HepG2 (cell line): Measurements from ENCODE around the gene ADM. TPM values are rescaled to one million over a fixed set of nuclear protein-coding genes. Genes with fewer than 3 reads are reported as not detected.

Experiments used
- ATF3 ChIP-seq: sonication (generic); formaldehyde crosslinking; IDR thresholded peaks from 2 replicates; pipeline ENCODE4 v1.4.0; 2020; ENCODE audit warnings: missing genetic modification reagents
- CBX1 ChIP-seq: IDR thresholded peaks from one replicate; pipeline ENCODE4 v1.6.1; 2016; ENCODE audit warnings: antibody characterized with exemption, low read depth
- CBX2 ChIP-seq, 2 experiments: fragments of 200-600 bp in 1 of 2; sonication (generic); formaldehyde crosslinking in 1 of 2; IDR thresholded peaks; 2 replicates each; pipeline versions ENCODE4 v1.7.0 to v1.8.1; 2018 to 2022; ENCODE audit warnings: low read depth in 2 of 2, low read length in 1 of 2, mild to moderate bottlenecking in 1 of 2, missing genetic modification reagents in 1 of 2
- E2F2 ChIP-seq: sonication (generic); formaldehyde crosslinking; IDR thresholded peaks from 2 replicates; pipeline ENCODE4 v1.4.0; 2020; ENCODE audit warnings: missing genetic modification reagents, borderline replicate concordance
- ESRRA ChIP-seq: sonication (generic); formaldehyde crosslinking; IDR thresholded peaks from 2 replicates; pipeline ENCODE4 v1.5.1; 2020; ENCODE audit warnings: mild to moderate bottlenecking, low read depth, missing genetic modification reagents
- KAT8 ChIP-seq: IDR thresholded peaks from 2 replicates; pipeline ENCODE4 v1.6.1; 2016; ENCODE audit warnings: missing genetic modification reagents, missing compliant biosample characterization
- MEIS2 ChIP-seq: sonication (generic); formaldehyde crosslinking; IDR thresholded peaks from 2 replicates; pipeline ENCODE4 v1.9.0; 2021; ENCODE audit warnings: mild to moderate bottlenecking, missing genetic modification reagents
- MTA3 ChIP-seq: sonication (generic); formaldehyde crosslinking; IDR thresholded peaks from 2 replicates; pipeline ENCODE4 v1.4.0; 2020; ENCODE audit warnings: missing genetic modification reagents
- NFAT5 ChIP-seq: sonication (generic); formaldehyde crosslinking; IDR thresholded peaks from 2 replicates; pipeline ENCODE4 v1.4.0; 2020; ENCODE audit warnings: missing genetic modification reagents
- NFRKB ChIP-seq: fragments of 450-650 bp; IDR thresholded peaks from 2 replicates; pipeline ENCODE4 v1.6.1; 2017
- RAD51 ChIP-seq: fragments of 450-650 bp; IDR thresholded peaks from 2 replicates; pipeline ENCODE4 v1.6.1; 2016; ENCODE audit warnings: borderline replicate concordance
- SRSF9 ChIP-seq: fragments of 200-400 bp; formaldehyde crosslinking; IDR thresholded peaks from 2 replicates; pipeline ENCODE4 v1.6.1; 2018; ENCODE audit warnings: borderline replicate concordance, mild to moderate bottlenecking, low read depth, low read length; ENCODE audit not compliant: insufficient read depth, poor library complexity, severe bottlenecking
- STAG1 ChIP-seq: sonication (generic); formaldehyde crosslinking; IDR thresholded peaks from 2 replicates; pipeline ENCODE4 v1.4.0; 2020; ENCODE audit warnings: missing genetic modification reagents
- TEAD3 ChIP-seq: optimal IDR thresholded peaks from 2 replicates; pipeline ENCODE3; 2016; ENCODE audit warnings: borderline replicate concordance
- THYN1 ChIP-seq: sonication (generic); formaldehyde crosslinking; IDR thresholded peaks from 2 replicates; pipeline ENCODE4 v1.8.1; 2023; ENCODE audit warnings: low read depth, mild to moderate bottlenecking, moderate library complexity, missing genetic modification reagents, borderline replicate concordance
- WIZ ChIP-seq: sonication (generic); formaldehyde crosslinking; IDR thresholded peaks from 2 replicates; pipeline ENCODE4 v1.5.1; 2020; ENCODE audit warnings: mild to moderate bottlenecking, missing genetic modification reagents
- ZNF121 ChIP-seq: sonication (generic); formaldehyde crosslinking; IDR thresholded peaks from 2 replicates; pipeline ENCODE4 v1.5.0; 2020; ENCODE audit warnings: mild to moderate bottlenecking, missing genetic modification reagents
- ZNF256 ChIP-seq: sonication (generic); formaldehyde crosslinking; conservative IDR thresholded peaks from 2 replicates; pipeline ENCODE4 v1.4.0; 2020; ENCODE audit warnings: missing genetic modification reagents
- ZNF275 ChIP-seq: sonication (generic); formaldehyde crosslinking; IDR thresholded peaks from 2 replicates; pipeline ENCODE4 v1.8.0; 2022; ENCODE audit warnings: missing genetic modification reagents, mild to moderate bottlenecking, inconsistent platforms, borderline replicate concordance
- ZNF558 ChIP-seq: sonication (generic); formaldehyde crosslinking; IDR thresholded peaks from 2 replicates; pipeline ENCODE4 v1.9.0; 2022; ENCODE audit warnings: mild to moderate bottlenecking, missing genetic modification reagents, borderline replicate concordance
- ZNF768 ChIP-seq: sonication (generic); formaldehyde crosslinking; IDR thresholded peaks from 2 replicates; pipeline ENCODE4 v1.4.0; 2020; ENCODE audit warnings: missing genetic modification reagents
- polyA plus RNA-seq, 8 experiments: library from polyadenylated mRNA; depleted of rRNA in 3 of 8; stranded (reverse) in 7 of 8; unstranded in 1 of 8; fragments of >200 nt; fragmentation: Illumina TruSeq in 4 of 8; extraction: Trizol in 4 of 8; gene quantifications; 2 replicates each; pipeline versions ENCODE4 v1.2.1 to v1.2.3, GENCODE V29; 2011 to 2016; ENCODE audit warnings: low read depth in 4 of 8, missing spikeins in 1 of 8, mixed read lengths in 1 of 8; ENCODE audit not compliant: insufficient read depth in 1 of 8
- total RNA-seq, 5 experiments: library from RNA; depleted of rRNA; stranded (reverse); fragments of >200 nt; fragmentation: Illumina TruSeq; extraction: Trizol; gene quantifications; 2 replicates each; pipeline ENCODE4 v1.2.3, GENCODE V29; 2016; ENCODE audit warnings: low read depth in 1 of 5

Gene ADM
- total and polyA plus RNA-seq, 2 of the 13 experiments (the other 11 are each of a cell fraction or from before 2014, with no cell fraction given) = 10.7 to 26.1 TPM

GRCh38 chr11:10285148-10285802, 19.6 kb upstream of the ADM start (continued):
- TF ChIP-seq WIZ (CRISPR knock-in tag) (no peak), NFAT5 (CRISPR knock-in tag) (no peak), ATF3 (CRISPR knock-in tag) (no peak), CBX2 (IDR thresholded peaks at IDR 0.05; ENCODE audit: low read depth, low read length) (no peak), CBX2 (CRISPR knock-in tag; IDR thresholded peaks at IDR 0.05; ENCODE audit: low read depth) (no peak), TEAD3 (CRISPR knock-in tag) (no peak), MTA3 (CRISPR knock-in tag) (no peak), RAD51 (no peak), ZNF558 (CRISPR knock-in tag) (no peak), ESRRA (CRISPR knock-in tag) (no peak), NFRKB (no peak), ZNF275 (no peak), MEIS2 (CRISPR knock-in tag) (no peak), ZNF768 (no peak), THYN1 (CRISPR knock-in tag) (no peak), CBX1 (no peak), E2F2 (CRISPR knock-in tag) (no peak), ZNF121 (CRISPR knock-in tag) (no peak), KAT8 (CRISPR knock-in tag) (no peak), SRSF9 (no peak), ZNF256 (CRISPR knock-in tag) (no peak), STAG1 (CRISPR knock-in tag) (no peak)
